Measurements from ENCODE around the gene ITSN2.

GRCh38 chr2:24385366-24385765 is 25.0 kb upstream of the ITSN2 start:
- TF ChIP-seq PPARA (CRISPR knock-in tag; IDR thresholded peaks at IDR 0.05; ENCODE audit: borderline replicate concordance): no peak
- TF ChIP-seq ESRRG (CRISPR knock-in tag; IDR thresholded peaks at IDR 0.05): no peak
- TF ChIP-seq, protein P1, sequence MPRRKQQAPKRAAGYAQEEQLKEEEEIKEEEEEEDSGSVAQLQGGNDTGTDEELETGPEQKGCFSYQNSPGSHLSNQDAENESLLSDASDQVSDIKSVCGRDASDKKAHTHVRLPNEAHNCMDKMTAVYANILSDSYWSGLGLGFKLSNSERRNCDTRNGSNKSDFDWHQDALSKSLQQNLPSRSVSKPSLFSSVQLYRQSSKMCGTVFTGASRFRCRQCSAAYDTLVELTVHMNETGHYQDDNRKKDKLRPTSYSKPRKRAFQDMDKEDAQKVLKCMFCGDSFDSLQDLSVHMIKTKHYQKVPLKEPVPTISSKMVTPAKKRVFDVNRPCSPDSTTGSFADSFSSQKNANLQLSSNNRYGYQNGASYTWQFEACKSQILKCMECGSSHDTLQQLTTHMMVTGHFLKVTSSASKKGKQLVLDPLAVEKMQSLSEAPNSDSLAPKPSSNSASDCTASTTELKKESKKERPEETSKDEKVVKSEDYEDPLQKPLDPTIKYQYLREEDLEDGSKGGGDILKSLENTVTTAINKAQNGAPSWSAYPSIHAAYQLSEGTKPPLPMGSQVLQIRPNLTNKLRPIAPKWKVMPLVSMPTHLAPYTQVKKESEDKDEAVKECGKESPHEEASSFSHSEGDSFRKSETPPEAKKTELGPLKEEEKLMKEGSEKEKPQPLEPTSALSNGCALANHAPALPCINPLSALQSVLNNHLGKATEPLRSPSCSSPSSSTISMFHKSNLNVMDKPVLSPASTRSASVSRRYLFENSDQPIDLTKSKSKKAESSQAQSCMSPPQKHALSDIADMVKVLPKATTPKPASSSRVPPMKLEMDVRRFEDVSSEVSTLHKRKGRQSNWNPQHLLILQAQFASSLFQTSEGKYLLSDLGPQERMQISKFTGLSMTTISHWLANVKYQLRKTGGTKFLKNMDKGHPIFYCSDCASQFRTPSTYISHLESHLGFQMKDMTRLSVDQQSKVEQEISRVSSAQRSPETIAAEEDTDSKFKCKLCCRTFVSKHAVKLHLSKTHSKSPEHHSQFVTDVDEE (CRISPR knock-in tag; IDR thresholded peaks at IDR 0.05): no peak
- no peak for TF ChIP-seq BACH2 (CRISPR knock-in tag; IDR thresholded peaks at IDR 0.05; ENCODE audit: borderline replicate concordance)
- TF ChIP-seq ZNF8 (CRISPR knock-in tag; IDR thresholded peaks at IDR 0.05): no peak
- TF ChIP-seq ISL1 (CRISPR knock-in tag; IDR thresholded peaks at IDR 0.05): no peak
- TF ChIP-seq, protein P2, sequence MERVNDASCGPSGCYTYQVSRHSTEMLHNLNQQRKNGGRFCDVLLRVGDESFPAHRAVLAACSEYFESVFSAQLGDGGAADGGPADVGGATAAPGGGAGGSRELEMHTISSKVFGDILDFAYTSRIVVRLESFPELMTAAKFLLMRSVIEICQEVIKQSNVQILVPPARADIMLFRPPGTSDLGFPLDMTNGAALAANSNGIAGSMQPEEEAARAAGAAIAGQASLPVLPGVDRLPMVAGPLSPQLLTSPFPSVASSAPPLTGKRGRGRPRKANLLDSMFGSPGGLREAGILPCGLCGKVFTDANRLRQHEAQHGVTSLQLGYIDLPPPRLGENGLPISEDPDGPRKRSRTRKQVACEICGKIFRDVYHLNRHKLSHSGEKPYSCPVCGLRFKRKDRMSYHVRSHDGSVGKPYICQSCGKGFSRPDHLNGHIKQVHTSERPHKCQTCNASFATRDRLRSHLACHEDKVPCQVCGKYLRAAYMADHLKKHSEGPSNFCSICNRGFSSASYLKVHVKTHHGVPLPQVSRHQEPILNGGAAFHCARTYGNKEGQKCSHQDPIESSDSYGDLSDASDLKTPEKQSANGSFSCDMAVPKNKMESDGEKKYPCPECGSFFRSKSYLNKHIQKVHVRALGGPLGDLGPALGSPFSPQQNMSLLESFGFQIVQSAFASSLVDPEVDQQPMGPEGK (CRISPR knock-in tag; IDR thresholded peaks at IDR 0.05; ENCODE audit: borderline replicate concordance): no peak
- no peak for TF ChIP-seq OSR1 (CRISPR knock-in tag; IDR thresholded peaks at IDR 0.05)
- TF ChIP-seq ZNF70 (CRISPR knock-in tag; IDR thresholded peaks at IDR 0.05): no peak
